CD14-positive monocyte (primary cell): ENCODE results near the gene CCDC182. TPM values are rescaled to one million over a fixed set of nuclear protein-coding genes. Genes with fewer than 3 reads are reported as not detected.

ENCODE experiments used
- DNase-seq, 3 donors: peaks; one replicate each; pipeline ENCODE4 v3.0.0-alpha.2; 2011 to 2022
- H2AFZ ChIP-seq: 2 replicates; pipeline ENCODE4 v1.6.0; 2012; ENCODE audit warnings: mild to moderate bottlenecking, low read depth, low read length, inconsistent platforms; ENCODE audit not compliant: insufficient read depth, poor library complexity, severe bottlenecking
- H3K27ac ChIP-seq, 2 donors: 1 replicate in 1 of 2; 2 replicates in 1 of 2; pipeline ENCODE4 v1.5.1; 2012 to 2013; ENCODE audit warnings: low read length in 2 of 2, control low read depth in 1 of 2, inconsistent platforms in 1 of 2, low read depth in 1 of 2, mild to moderate bottlenecking in 1 of 2
- H3K27me3 ChIP-seq, 2 donors: one replicate each; pipeline versions ENCODE4 v1.6.0 to v1.6.1; 2011 to 2013; ENCODE audit warnings: low read length in 2 of 2; ENCODE audit not compliant: control insufficient read depth in 2 of 2, insufficient read depth in 2 of 2
- H3K36me3 ChIP-seq, 2 donors: replicated peaks in 1 of 2; 1 replicate in 1 of 2; 2 replicates in 1 of 2; pipeline versions ENCODE4 v1.5.1 to v1.6.1; 2012 to 2013; ENCODE audit warnings: low read length in 2 of 2, control low read depth in 1 of 2, inconsistent platforms in 1 of 2, mild to moderate bottlenecking in 1 of 2; ENCODE audit not compliant: insufficient read depth in 2 of 2, control insufficient read depth in 1 of 2
- H3K4me1 ChIP-seq, 2 donors: 1 replicate in 1 of 2; 2 replicates in 1 of 2; pipeline versions ENCODE4 v1.5.1 to v1.6.1; 2012 to 2013; ENCODE audit warnings: low read length in 2 of 2, control low read depth in 1 of 2, inconsistent platforms in 1 of 2, mild to moderate bottlenecking in 1 of 2, moderate library complexity in 1 of 2; ENCODE audit not compliant: insufficient read depth in 2 of 2, control insufficient read depth in 1 of 2
- H3K4me2 ChIP-seq: replicated peaks from 2 replicates; pipeline ENCODE3; 2012; ENCODE audit warnings: low read length, moderate library complexity, mild to moderate bottlenecking; ENCODE audit not compliant: poor library complexity, severe bottlenecking; ENCODE audit errors: extremely low read depth
- H3K4me3 ChIP-seq, 3 experiments: fragments of 200-600 bp in 1 of 3; sonication (generic) in 1 of 3; replicated peaks in 1 of 3; 1 replicate in 2 of 3; 2 replicates in 1 of 3; pipeline ENCODE4 v1.5.1; 2011 to 2013; ENCODE audit warnings: low read length in 3 of 3, mild to moderate bottlenecking in 3 of 3, control low read depth in 2 of 3, low read depth in 2 of 3, inconsistent platforms in 1 of 3, moderate library complexity in 1 of 3
- H3K79me2 ChIP-seq: 2 replicates; pipeline ENCODE4 v1.6.0; 2012; ENCODE audit warnings: mild to moderate bottlenecking, control low read depth, inconsistent platforms, low read length, moderate library complexity; ENCODE audit not compliant: insufficient read depth
- H3K9ac ChIP-seq: 2 replicates; pipeline ENCODE4 v1.6.0; 2017; ENCODE audit warnings: low read length, mild to moderate bottlenecking; ENCODE audit not compliant: insufficient read depth, poor library complexity, severe bottlenecking
- H3K9me3 ChIP-seq, 2 donors: replicated peaks in 1 of 2; 1 replicate in 1 of 2; 2 replicates in 1 of 2; pipeline versions ENCODE4 v1.5.1 to v1.6.1; 2012 to 2013; ENCODE audit warnings: low read length in 2 of 2, control low read depth in 1 of 2; ENCODE audit not compliant: control insufficient read depth in 1 of 2, insufficient read depth in 1 of 2
- H4K20me1 ChIP-seq: 2 replicates; pipeline ENCODE4 v1.6.0; 2012; ENCODE audit warnings: mild to moderate bottlenecking, low read length, control low read depth, moderate library complexity; ENCODE audit not compliant: insufficient read depth
- H3K27ac Mint-ChIP-seq, 7 donors: one replicate each; pipeline ENCODE4 v1.8.0; 2020; ENCODE audit warnings: mild to moderate bottlenecking in 7 of 7, mixed read lengths in 7 of 7, moderate library complexity in 6 of 7, inconsistent platforms in 2 of 7
- H3K27me3 Mint-ChIP-seq, 3 donors: one replicate each; pipeline ENCODE4 v1.8.0; 2021 to 2022; ENCODE audit warnings: low read depth in 3 of 3, mild to moderate bottlenecking in 3 of 3, mixed read lengths in 3 of 3, moderate library complexity in 3 of 3, inconsistent platforms in 1 of 3
- H3K36me3 Mint-ChIP-seq, 2 donors: one replicate each; pipeline ENCODE4 v1.8.0; 2020; ENCODE audit warnings: mixed read lengths in 2 of 2, inconsistent platforms in 1 of 2, mild to moderate bottlenecking in 1 of 2
- H3K4me1 Mint-ChIP-seq: one replicate; pipeline ENCODE4 v1.8.0; 2020; ENCODE audit warnings: mild to moderate bottlenecking, mixed read lengths
- H3K4me3 Mint-ChIP-seq, 2 donors: one replicate each; pipeline ENCODE4 v1.8.0; 2020; ENCODE audit warnings: mild to moderate bottlenecking in 2 of 2, mixed read lengths in 2 of 2, moderate library complexity in 1 of 2
- H3K9me3 Mint-ChIP-seq, 7 donors: one replicate each; pipeline ENCODE4 v1.8.0; 2020 to 2022; ENCODE audit warnings: mixed read lengths in 7 of 7, mild to moderate bottlenecking in 6 of 7, moderate library complexity in 6 of 7, inconsistent platforms in 2 of 7
- CTCF ChIP-seq: fragments of 200-600 bp; IDR thresholded peaks from one replicate; pipeline ENCODE4 v1.8.0; 2022; ENCODE audit warnings: antibody characterized with exemption, mild to moderate bottlenecking
- WGBS: methylation state at CpG from one replicate; pipeline ENCODE4 v1.1.5; 2013; ENCODE audit warnings: missing lambda C conversion rate; ENCODE audit not compliant: insufficient coverage; 5-methylcytosine and 5-hydroxymethylcytosine counted together
- intact Hi-C, 2 donors: fragments of 100-400 bp; cut with micrococcal nuclease; formaldehyde crosslinking; loops; one replicate each; pipeline versions ENCODE4 v1.15.0 to v1.15.1; 2023
- polyA plus RNA-seq, 3 donors: library from polyadenylated mRNA; depleted of rRNA in 1 of 3; unstranded in 2 of 3; stranded (reverse) in 1 of 3; fragments of 300-500 nt in 2 of 3; fragments of >200 nt in 1 of 3; fragmentation: Illumina TruSeq in 2 of 3; gene quantifications; 1 replicate in 2 of 3; 2 replicates in 1 of 3; pipeline ENCODE4 v1.2.3, GENCODE V29; 2012 to 2021

CCDC182 gene
- polyA plus RNA-seq, 3 donors = not detected

GRCh38 chr17:57752031-57752905 is 7.2 kb upstream of the CCDC182 start:
- Histone ChIP-seq H3K4me2 (no peak overlapping the region), H3K79me2 (no peaks in the 10 kb centered on the region), H3K4me1 (peaks cover 24 to 27% of the 10 kb centered on the region in 2 donors), H3K27me3 (no peaks in the 10 kb centered on the region), H2AFZ (peak overlapping the region; percentile 44), H3K9ac (no peak overlapping the region), H4K20me1 (no peaks in the 10 kb centered on the region), H3K36me3 (no peaks in the 10 kb centered on the region), H3K27ac (no peak overlapping the region), H3K9me3 (no peaks in the 10 kb centered on the region), H3K4me3 (no peak overlapping the region)
- intact Hi-C loops = no loop called here
- 50% methylated on average over 2 of the region's 8 CpGs for WGBS
- Mint-ChIP-seq H3K4me1 (peaks cover 27% of the 10 kb centered on the region), H3K36me3 (no peaks in the 10 kb centered on the region), H3K27me3 (peaks cover 0 to 8% (median 2%) of the 10 kb centered on the region in 3 donors), H3K4me3 (no peak overlapping the region), H3K27ac (no peak overlapping the region), H3K9me3 (no peaks in the 10 kb centered on the region)
- no peak for DNase-seq
- no peak for TF ChIP-seq CTCF

GRCh38 chr17:57751348-57751971 is 6.4 kb upstream of the CCDC182 start:
- 100% methylated on average over 1 of the region's 8 CpGs for WGBS
- intact Hi-C loops = no loop called here

More at GRCh38 chr17:57751348-57751971, 6.4 kb upstream of the CCDC182 start:
- Histone ChIP-seq H3K27me3 (no peaks in the 10 kb centered on the region), H3K9me3 (no peaks in the 10 kb centered on the region), H3K9ac (no peak overlapping the region), H3K27ac (no peak overlapping the region), H3K4me1 (peaks cover 24 to 27% of the 10 kb centered on the region in 2 donors), H3K4me2 (no peak overlapping the region), H3K4me3 (no peak overlapping the region), H3K36me3 (no peaks in the 10 kb centered on the region), H3K79me2 (no peaks in the 10 kb centered on the region), H4K20me1 (no peaks in the 10 kb centered on the region), H2AFZ (peak overlapping the region; percentile 56)
- no peak overlapping the region for H3K4me3 Mint-ChIP-seq
- no peaks in the 10 kb centered on the region for H3K36me3 Mint-ChIP-seq
- DNase-seq = no peak
- H3K9me3 Mint-ChIP-seq = no peaks in the 10 kb centered on the region
- no peak for TF ChIP-seq CTCF
- H3K4me1 Mint-ChIP-seq = peaks cover 27% of the 10 kb centered on the region
- peaks cover 0 to 6% (median 2%) of the 10 kb centered on the region in 3 donors for H3K27me3 Mint-ChIP-seq
- no peak overlapping the region for H3K27ac Mint-ChIP-seq
